PFSK-1 (cell line): ENCODE measurements around the gene PTPRH.

Experiments used
- FOXP2 ChIP-seq: optimal IDR thresholded peaks from 2 replicates; pipeline ENCODE3; 2011; ENCODE audit warnings: borderline replicate concordance, control low read depth, inconsistent platforms; ENCODE audit not compliant: insufficient read depth; ENCODE audit errors: extremely low read length, extremely low read depth
- POLR2AphosphoS5 ChIP-seq: IDR thresholded peaks from 2 replicates; pipeline ENCODE4 v1.6.1; 2012; ENCODE audit warnings: low read depth, mild to moderate bottlenecking, control low read depth, low read length, moderate library complexity
- SIN3A ChIP-seq: IDR thresholded peaks from 2 replicates; pipeline ENCODE4 v1.6.1; 2012; ENCODE audit warnings: mild to moderate bottlenecking, low read length, moderate library complexity, borderline replicate concordance; ENCODE audit not compliant: insufficient read depth
- TAF1 ChIP-seq: IDR thresholded peaks from 2 replicates; pipeline ENCODE4 v1.6.1; 2012; ENCODE audit warnings: low read length, control low read depth, borderline replicate concordance; ENCODE audit not compliant: insufficient read depth
- TF ChIP-seq, protein P1 (sequence below), 2 experiments: IDR thresholded peaks; 2 replicates each; pipeline versions ENCODE4 v1.6.1 to v1.8.0; 2011 to 2012; ENCODE audit warnings: low read depth in 2 of 2, low read length in 2 of 2, control low read depth in 1 of 2, inconsistent platforms in 1 of 2, mild to moderate bottlenecking in 1 of 2, moderate library complexity in 1 of 2; ENCODE audit not compliant: insufficient read depth in 1 of 2

PTPRH gene

DNA sequence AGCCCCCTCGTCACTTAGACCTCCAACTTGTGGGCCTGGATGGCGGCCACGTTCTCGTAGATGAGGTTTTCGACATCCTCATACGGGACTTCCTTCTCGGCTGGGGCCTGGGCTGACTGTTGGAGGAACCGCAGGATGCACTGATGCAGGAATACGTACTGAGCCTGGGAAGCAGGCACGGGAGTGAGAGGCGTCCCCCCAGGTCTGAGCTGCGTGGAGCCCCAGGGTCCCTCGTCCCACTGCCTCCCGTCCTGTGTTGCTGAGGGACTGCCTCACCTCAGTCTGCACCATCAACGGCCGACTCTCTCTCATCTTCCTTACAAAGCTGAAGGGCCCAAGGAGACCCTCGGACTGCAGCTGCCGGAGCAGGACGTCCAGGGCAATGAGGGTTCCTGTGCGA is 27.6 kb downstream of the PTPRH start:
- no peak for TF ChIP-seq FOXP2

DNA sequence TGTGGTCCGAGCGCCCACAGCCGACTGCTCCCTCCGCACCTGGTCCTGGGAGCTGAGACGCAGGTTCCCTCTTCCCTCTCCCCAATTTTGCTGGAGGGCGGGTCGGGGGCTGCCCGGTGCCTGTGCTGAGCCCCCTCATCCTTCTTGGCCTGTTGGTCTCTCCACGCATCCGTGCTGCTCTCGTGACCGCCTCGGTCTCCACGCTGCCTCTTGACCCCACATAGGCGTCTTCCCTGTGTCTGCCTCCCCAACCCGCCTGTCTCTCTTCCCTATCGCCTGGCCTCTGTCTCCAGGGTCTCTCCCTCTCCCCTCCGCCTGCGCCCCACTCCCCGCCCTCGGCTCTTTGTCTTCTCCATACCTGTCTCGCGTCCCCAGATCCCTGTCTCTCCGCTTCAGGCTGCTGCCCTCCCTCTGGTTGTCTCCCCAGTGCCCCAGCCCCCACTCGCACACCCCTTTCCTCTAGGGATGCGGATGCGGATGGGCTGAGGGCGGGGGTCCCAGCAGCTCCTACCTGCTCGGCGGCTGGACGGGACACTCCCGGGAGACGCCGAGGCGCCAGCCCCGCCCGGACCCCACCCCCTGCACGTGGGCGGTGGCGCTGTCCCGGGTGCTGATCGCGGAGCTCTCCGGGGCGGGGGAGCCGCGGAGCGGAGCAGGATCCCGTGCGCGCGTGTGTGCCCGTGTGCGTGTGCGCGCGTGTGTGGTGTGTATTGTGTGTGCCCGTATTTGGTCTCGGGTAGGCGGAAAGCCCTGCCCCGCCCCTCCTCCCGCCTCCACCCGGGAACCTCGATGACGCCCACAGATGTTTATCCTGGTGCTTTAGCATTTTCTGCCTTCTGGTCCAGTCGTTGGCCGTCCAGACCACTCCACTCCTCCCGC is 29.5 kb downstream of the PTPRH start, which contains the start of gene SYT5:
Gene SYT5 (minus strand): TSS at position 684 of the 879 bp plus-strand sequence. CDS start 1,248 bp downstream, outside the sequence.
- TF ChIP-seq TAF1: no peak
- TF ChIP-seq FOXP2: no peak
- peak; percentile 100 for TF ChIP-seq SIN3A
- TF ChIP-seq, protein P1, sequence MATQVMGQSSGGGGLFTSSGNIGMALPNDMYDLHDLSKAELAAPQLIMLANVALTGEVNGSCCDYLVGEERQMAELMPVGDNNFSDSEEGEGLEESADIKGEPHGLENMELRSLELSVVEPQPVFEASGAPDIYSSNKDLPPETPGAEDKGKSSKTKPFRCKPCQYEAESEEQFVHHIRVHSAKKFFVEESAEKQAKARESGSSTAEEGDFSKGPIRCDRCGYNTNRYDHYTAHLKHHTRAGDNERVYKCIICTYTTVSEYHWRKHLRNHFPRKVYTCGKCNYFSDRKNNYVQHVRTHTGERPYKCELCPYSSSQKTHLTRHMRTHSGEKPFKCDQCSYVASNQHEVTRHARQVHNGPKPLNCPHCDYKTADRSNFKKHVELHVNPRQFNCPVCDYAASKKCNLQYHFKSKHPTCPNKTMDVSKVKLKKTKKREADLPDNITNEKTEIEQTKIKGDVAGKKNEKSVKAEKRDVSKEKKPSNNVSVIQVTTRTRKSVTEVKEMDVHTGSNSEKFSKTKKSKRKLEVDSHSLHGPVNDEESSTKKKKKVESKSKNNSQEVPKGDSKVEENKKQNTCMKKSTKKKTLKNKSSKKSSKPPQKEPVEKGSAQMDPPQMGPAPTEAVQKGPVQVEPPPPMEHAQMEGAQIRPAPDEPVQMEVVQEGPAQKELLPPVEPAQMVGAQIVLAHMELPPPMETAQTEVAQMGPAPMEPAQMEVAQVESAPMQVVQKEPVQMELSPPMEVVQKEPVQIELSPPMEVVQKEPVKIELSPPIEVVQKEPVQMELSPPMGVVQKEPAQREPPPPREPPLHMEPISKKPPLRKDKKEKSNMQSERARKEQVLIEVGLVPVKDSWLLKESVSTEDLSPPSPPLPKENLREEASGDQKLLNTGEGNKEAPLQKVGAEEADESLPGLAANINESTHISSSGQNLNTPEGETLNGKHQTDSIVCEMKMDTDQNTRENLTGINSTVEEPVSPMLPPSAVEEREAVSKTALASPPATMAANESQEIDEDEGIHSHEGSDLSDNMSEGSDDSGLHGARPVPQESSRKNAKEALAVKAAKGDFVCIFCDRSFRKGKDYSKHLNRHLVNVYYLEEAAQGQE (IDR thresholded peaks at IDR 0.05; ENCODE audit: insufficient read depth in 1 of 2, low read depth in 2 of 2, low read length in 2 of 2): peak; percentile 97 to 98
- no peak for TF ChIP-seq POLR2AphosphoS5

DNA sequence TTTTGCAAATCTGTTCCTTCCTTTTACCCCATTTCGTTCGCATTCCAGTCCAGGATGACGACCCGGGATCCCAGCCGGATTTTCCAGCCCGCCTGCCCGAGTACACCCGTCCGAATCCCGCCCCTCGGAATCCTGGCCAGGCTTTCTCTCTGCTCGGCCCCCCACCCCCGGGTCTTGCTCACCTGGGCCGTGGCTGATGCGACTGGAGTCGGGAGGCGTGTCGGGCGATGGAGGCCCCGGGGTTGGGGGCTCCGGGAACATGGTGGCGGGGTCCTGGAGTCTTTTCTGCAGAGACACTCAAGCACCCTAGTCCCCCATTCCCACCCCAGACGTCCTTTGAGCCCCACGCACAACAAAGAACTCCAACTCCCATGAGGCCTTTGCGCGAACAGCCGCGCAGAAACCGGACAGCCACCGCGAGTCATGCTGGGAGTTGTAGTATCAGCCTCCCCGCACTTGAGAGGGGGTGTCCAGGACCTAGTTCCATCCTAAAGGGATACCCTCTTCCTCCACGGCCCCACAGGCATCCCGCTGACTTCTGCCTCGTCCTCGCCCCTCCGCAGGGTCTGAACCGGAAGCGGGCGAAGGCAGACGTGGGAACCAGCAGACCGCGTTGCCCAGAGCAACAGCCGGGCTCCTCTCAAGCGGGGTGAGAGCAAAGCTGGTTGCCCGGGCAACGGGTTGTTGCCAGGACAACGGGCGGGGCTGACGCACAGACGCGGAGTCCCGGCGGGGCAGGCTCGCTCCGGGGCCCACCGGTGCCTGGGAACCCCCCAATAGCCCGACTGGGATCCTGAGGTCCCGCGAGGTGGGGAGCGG is 30.3 kb downstream of the PTPRH start:
- TF ChIP-seq SIN3A (no peak), FOXP2 (no peak), POLR2AphosphoS5 (no peak), TAF1 (no peak)
- TF ChIP-seq, protein P1 (IDR thresholded peaks at IDR 0.05; ENCODE audit: insufficient read depth in 1 of 2, low read depth in 2 of 2, low read length in 2 of 2): peak in 1 of 2 experiments; percentile 54; a peak in 2 of 4 replicates

DNA sequence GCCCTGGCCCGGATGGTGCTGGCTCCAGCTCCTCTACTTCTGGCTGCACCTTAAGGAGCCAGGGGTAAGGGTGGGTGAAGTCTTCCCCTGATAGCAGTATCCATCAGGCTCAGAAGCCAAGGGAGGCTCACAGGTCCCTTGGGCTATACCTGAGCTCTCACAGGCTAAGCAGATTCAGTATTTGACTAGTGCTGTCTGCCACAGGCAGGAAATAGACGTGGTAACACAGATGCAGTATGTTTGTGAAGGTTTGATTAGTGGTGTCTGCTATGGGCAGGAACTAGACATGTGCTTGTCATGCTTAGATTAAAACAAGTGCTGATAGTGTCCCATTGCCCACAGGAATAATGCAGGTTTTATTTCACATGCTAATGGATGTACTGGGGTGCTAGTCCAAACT is 33.2 kb downstream of the PTPRH start:
- TF ChIP-seq TAF1 (no peak), POLR2AphosphoS5 (no peak), FOXP2 (no peak), SIN3A (no peak)
- TF ChIP-seq, protein P1 (IDR thresholded peaks at IDR 0.05; ENCODE audit: insufficient read depth in 1 of 2, low read depth in 2 of 2, low read length in 2 of 2): no peak

DNA sequence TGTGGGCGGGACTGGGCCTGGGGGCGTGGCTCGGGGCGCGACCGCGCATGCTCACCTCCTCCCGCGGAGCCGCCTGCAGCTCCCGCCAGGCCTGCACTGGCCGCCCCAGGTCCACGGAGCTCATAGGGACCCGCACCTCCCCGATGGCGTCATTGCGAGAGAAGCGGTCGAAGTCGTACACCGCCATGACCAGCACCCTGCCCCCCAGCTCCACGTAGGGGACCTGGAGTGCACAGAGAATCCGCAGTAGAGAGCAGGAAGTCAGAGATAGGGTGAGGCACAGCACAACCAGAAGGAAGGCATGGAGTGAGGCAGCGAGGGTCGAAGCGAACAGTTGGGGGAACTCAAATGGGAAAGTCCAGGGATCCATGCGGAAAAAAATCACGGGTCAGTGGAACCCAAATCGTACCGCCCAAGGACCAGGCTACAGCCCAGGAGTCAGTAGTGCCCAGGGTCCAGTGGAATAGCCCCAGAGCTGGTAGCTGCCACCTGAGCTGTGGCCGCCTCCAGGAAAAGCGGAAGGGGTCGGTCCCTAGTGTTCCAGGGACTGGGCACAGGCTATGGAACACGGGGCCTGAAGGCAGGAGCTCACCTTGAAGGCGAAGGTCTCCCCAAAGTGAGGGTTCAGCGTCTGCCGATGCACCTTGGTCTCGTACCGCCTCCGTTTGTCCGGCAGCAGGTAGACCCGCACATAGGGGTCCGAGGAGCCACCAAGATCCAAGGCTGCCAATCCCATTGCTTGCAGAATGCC is 34.0 kb downstream of the PTPRH start:
- TF ChIP-seq FOXP2 (no peak), TAF1 (no peak), POLR2AphosphoS5 (no peak), SIN3A (no peak)
- TF ChIP-seq, protein P1 (IDR thresholded peaks at IDR 0.05; ENCODE audit: insufficient read depth in 1 of 2, low read depth in 2 of 2, low read length in 2 of 2): no peak
